Ishikawa (cell line): ENCODE data around the gene SIM2.

Source experiments
- CEBPB ChIP-seq: IDR thresholded peaks from 2 replicates; pipeline ENCODE4 v1.6.1; 2012
- CREB1 ChIP-seq: IDR thresholded peaks from 2 replicates; pipeline ENCODE4 v1.6.1; 2012; ENCODE audit warnings: low read depth
- EGR1 ChIP-seq: IDR thresholded peaks from 2 replicates; pipeline ENCODE4 v1.6.1; 2012
- EP300 ChIP-seq: IDR thresholded peaks from 2 replicates; pipeline ENCODE4 v1.6.1; 2012; ENCODE audit warnings: borderline replicate concordance
- FOXM1 ChIP-seq: IDR thresholded peaks from 2 replicates; pipeline ENCODE4 v1.6.1; 2012; ENCODE audit warnings: low read depth, borderline replicate concordance
- MAX ChIP-seq: IDR thresholded peaks from 2 replicates; pipeline ENCODE4 v1.6.1; 2012
- NFIC ChIP-seq: IDR thresholded peaks from 2 replicates; pipeline ENCODE4 v1.6.1; 2012
- RAD21 ChIP-seq: IDR thresholded peaks from 2 replicates; pipeline ENCODE4 v1.6.1; 2012; ENCODE audit warnings: low read depth
- REST ChIP-seq: IDR thresholded peaks from 2 replicates; pipeline ENCODE4 v1.6.1; 2012; ENCODE audit warnings: low read depth, mild to moderate bottlenecking
- TAF1 ChIP-seq: IDR thresholded peaks from 2 replicates; pipeline ENCODE4 v1.6.1; 2012; ENCODE audit warnings: low read depth, mild to moderate bottlenecking
- TCF12 ChIP-seq: IDR thresholded peaks from 2 replicates; pipeline ENCODE4 v1.6.1; 2012; ENCODE audit warnings: low read depth
- TEAD4 ChIP-seq: IDR thresholded peaks from 2 replicates; pipeline ENCODE4 v1.6.1; 2012
- YY1 ChIP-seq: IDR thresholded peaks from 2 replicates; pipeline ENCODE4 v1.6.1; 2012; ENCODE audit warnings: low read depth
- ZBTB7A ChIP-seq: IDR thresholded peaks from 2 replicates; pipeline ENCODE4 v1.6.1; 2012; ENCODE audit warnings: low read depth
- TF ChIP-seq, protein P1 (sequence below): IDR thresholded peaks from 2 replicates; pipeline ENCODE4 v1.6.1; 2012

Gene SIM2

DNA sequence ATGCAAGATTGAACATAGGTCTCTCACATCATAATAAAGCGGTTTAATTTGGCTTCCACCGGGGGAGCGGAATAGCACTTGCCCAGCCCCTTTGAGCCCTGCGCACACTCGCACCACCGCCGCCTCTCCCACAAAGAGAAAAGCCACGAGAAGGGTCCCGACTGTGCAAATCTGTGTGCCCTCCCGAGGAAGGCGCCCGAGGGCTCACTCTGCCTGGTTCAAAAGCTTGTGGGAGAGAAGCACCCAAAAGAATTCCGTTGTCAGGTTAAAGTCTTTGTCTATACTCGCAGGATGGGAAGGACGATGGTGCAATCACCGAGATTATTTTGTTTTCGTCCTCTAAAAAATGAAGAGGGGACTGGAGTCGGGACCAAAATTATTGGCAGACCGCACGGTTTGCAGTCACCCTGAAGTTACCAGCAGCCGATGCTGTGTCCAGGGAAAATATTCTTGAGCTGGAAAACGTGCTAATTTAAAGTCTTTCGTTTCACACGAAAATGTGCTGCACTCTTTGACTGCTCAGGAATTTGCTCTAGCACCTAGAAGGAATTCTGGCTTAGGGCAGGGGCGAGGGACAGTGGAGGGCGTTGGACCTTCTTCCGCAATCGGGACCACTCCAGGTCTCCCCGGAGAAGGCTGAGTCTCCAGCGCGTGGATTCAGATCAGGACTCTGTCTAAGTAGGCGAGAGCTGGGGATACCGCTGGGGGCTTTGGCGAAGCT is 6.6 kb upstream of the SIM2 start:
- TF ChIP-seq NFIC (no peak), ZBTB7A (no peak), TEAD4 (no peak), TAF1 (no peak)
- TF ChIP-seq, protein P1, sequence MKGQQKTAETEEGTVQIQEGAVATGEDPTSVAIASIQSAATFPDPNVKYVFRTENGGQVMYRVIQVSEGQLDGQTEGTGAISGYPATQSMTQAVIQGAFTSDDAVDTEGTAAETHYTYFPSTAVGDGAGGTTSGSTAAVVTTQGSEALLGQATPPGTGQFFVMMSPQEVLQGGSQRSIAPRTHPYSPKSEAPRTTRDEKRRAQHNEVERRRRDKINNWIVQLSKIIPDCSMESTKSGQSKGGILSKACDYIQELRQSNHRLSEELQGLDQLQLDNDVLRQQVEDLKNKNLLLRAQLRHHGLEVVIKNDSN: no peak

DNA sequence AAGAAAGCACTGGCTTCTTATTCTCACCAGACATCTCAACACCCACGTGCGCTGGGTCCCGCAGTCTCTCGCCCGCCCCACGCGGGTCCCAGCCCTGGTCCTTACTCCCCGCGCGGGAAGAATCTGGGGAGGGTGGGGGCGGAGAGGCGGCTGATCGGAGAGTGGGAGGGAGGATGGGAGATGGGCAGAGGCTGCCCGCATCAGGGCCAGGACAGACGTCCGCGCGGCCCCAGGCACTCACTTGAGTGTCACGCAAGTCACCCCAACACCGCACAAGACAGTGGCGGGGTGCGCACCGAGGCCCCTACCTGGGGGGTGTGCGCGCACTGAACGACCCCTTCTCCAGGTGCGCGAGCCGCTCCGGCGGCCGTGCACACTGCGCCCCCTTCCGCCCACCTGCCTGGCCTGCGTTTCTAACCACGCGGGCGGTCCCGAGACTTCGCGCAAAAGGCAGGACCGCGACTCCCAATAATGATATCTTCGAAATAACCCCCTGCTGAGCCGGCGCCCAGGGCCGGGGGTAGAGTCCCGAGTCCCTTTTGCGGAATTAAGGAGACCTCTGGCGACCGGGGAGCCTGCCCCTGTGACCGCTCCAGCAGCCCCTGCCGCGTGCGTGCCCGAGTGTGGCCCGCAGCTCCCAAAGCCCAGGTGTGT is 6.0 kb upstream of the SIM2 start:
- TF ChIP-seq CREB1 (no peak), RAD21 (no peak), TCF12 (no peak), TAF1 (no peak), TEAD4 (no peak), YY1 (no peak), NFIC (no peak), REST (no peak), MAX (no peak), EGR1 (no peak), EP300 (no peak), FOXM1 (no peak), ZBTB7A (no peak), CEBPB (no peak)
- TF ChIP-seq, protein P1: no peak

DNA sequence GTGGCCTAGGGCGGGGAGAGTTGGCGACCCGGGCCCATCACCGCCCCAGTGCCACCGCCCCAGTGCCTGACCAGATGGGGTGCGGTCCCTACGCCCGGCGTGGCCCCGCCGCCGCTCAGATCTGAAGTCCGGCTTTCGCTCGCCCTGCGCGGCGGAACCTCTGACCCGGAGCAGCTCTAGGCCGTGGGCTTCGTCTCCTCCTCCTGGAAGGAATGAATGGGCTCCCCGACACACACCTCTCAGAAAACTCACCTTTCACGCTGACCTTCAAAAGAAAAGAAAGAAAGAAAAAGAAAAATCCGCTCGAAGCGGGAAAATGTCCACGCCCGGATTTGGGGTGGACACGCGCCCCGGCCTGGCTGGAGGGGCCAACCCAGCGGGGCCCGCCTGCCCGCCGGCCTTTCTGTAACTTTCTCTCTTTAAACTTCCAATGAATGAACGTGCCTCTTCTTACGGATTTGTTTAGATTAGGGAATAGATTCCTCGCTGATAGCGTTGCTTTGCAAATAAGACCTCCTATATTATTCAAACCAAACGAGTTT is 5.4 kb upstream of the SIM2 start:
- TF ChIP-seq TCF12: no peak
- no peak for TF ChIP-seq MAX
- TF ChIP-seq TAF1: no peak
- no peak for TF ChIP-seq CEBPB
- no peak for TF ChIP-seq CREB1
- no peak for TF ChIP-seq REST
- TF ChIP-seq ZBTB7A: no peak
- TF ChIP-seq NFIC: no peak
- TF ChIP-seq, protein P1: no peak
- no peak for TF ChIP-seq FOXM1
- no peak for TF ChIP-seq RAD21
- no peak for TF ChIP-seq YY1
- no peak for TF ChIP-seq EGR1
- TF ChIP-seq TEAD4: no peak
- no peak for TF ChIP-seq EP300

- no peak for TF ChIP-seq ZBTB7A
- no peak for TF ChIP-seq CEBPB
- TF ChIP-seq RAD21: no peak
- TF ChIP-seq NFIC: no peak
- no peak for TF ChIP-seq TAF1
- TF ChIP-seq TEAD4: no peak
- no peak for TF ChIP-seq YY1
- no peak for TF ChIP-seq EGR1
- TF ChIP-seq CREB1: no peak
- TF ChIP-seq EP300: no peak
- no peak for TF ChIP-seq FOXM1
- TF ChIP-seq, protein P1: no peak
- TF ChIP-seq MAX: no peak
- no peak for TF ChIP-seq TCF12
- TF ChIP-seq REST: no peak
These were observed 4.8 kb upstream of the SIM2 start for GRCh38 chr21:36694031-36694515.
